ENCODE data around the gene MGAM2. TPM values are rescaled to one million over a fixed set of nuclear protein-coding genes. Genes with fewer than 3 reads are reported as not detected.

Gene MGAM2
- total RNA-seq, 2 donors from 2014 or later = 0.15 to 0.40 TPM

DNA sequence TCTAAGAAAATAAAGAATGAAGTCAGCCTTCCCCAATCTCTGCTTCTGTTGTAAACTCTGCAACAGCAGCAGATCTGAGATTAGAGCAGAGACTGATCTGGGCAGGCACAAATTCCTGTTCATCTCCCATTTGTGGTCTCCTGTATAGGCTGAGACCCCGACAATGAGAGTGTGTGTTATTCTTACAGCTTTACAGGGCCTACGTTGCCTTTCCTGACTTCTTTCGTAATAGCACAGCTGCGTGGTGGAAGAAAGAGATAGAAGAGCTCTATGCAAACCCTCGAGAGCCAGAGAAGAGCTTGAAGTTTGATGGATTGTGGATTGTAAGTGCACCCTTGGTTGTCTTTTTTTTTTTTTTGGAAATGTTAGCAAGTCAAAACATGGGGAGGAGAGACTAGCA is 74.3 kb downstream of the MGAM2 start:
- Mint-ChIP-seq H3K4me3 (no peak overlapping the region), H3K36me3 (ENCODE audit: low read depth) (no peaks in the 10 kb centered on the region), H3K4me1 (peaks cover 12% of the 10 kb centered on the region), H3K9me3 (no peaks in the 10 kb centered on the region), H3K27ac (no peak overlapping the region), H3K27me3 (ENCODE audit: insufficient read depth) (no peaks in the 10 kb centered on the region)
- H3K9me3 ChIP-seq (ENCODE audit: control insufficient read depth, low read length) = no peaks in the 10 kb centered on the region
- no peak overlapping the region for H3K4me3 ChIP-seq (ENCODE audit: low read length)
- TF ChIP-seq, protein P1, sequence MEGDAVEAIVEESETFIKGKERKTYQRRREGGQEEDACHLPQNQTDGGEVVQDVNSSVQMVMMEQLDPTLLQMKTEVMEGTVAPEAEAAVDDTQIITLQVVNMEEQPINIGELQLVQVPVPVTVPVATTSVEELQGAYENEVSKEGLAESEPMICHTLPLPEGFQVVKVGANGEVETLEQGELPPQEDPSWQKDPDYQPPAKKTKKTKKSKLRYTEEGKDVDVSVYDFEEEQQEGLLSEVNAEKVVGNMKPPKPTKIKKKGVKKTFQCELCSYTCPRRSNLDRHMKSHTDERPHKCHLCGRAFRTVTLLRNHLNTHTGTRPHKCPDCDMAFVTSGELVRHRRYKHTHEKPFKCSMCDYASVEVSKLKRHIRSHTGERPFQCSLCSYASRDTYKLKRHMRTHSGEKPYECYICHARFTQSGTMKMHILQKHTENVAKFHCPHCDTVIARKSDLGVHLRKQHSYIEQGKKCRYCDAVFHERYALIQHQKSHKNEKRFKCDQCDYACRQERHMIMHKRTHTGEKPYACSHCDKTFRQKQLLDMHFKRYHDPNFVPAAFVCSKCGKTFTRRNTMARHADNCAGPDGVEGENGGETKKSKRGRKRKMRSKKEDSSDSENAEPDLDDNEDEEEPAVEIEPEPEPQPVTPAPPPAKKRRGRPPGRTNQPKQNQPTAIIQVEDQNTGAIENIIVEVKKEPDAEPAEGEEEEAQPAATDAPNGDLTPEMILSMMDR (conservative IDR thresholded peaks at IDR 0.05) = no peak
- WGBS, 2 experiments (ENCODE audit: insufficient coverage in 1 of 2, insufficient read length in 1 of 2) = 83 to 86% methylated on average over 5 of the region's 5 CpGs
- peaks cover 12% of the 10 kb centered on the region for H3K4me1 ChIP-seq (ENCODE audit: control insufficient read depth, insufficient read depth, low read length)
- no peaks in the 10 kb centered on the region for H3K27me3 ChIP-seq (ENCODE audit: control insufficient read depth, insufficient read depth, low read length, poor library complexity, severe bottlenecking)
- H3K27ac ChIP-seq (ENCODE audit: low read depth, low read length) = no peak overlapping the region
- no peak overlapping the region for H3K9ac ChIP-seq (ENCODE audit: extremely low read depth, low read length, poor library complexity, severe bottlenecking)
- no peak for DNase-seq
- no peaks in the 10 kb centered on the region for H3K36me3 ChIP-seq (ENCODE audit: control insufficient read depth, insufficient read depth, low read length)

DNA sequence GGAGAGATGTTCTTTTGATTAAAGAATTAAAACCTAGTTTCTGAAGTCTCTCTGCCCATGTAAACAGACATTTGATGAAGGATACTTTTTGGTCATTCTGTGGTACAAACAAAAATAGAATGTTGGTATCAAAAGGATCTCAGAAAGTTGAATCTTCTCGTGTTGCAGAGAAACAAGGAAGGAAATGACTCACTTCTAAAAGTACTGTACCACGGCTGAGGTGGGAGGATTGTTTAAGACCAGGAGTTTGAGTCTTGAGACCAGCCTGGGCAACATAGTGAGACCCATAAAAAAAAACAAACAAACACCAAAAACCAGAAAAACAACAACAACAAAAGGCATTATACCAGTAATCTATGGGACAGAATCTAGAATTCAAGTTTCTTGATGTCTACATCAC is 76.6 kb downstream of the MGAM2 start:
- Mint-ChIP-seq H3K4me1 (no peaks in the 10 kb centered on the region), H3K27me3 (ENCODE audit: insufficient read depth) (peaks cover 8% of the 10 kb centered on the region), H3K36me3 (ENCODE audit: low read depth) (no peaks in the 10 kb centered on the region), H3K9me3 (no peaks in the 10 kb centered on the region), H3K4me3 (no peak overlapping the region), H3K27ac (no peak overlapping the region)
- H3K27me3 ChIP-seq (ENCODE audit: control insufficient read depth, insufficient read depth, low read length, poor library complexity, severe bottlenecking) = peaks cover 7% of the 10 kb centered on the region
- no peak overlapping the region for H3K4me3 ChIP-seq (ENCODE audit: low read length)
- TF ChIP-seq, protein P1 (conservative IDR thresholded peaks at IDR 0.05) = no peak
- H3K36me3 ChIP-seq (ENCODE audit: control insufficient read depth, insufficient read depth, low read length) = no peaks in the 10 kb centered on the region
- no peak for DNase-seq
- no peaks in the 10 kb centered on the region for H3K9me3 ChIP-seq (ENCODE audit: control insufficient read depth, low read length)
- 86 to 100% methylated on average over 1 to 2 of the region's 2 CpGs for WGBS, 2 experiments (ENCODE audit: insufficient coverage in 1 of 2, insufficient read length in 1 of 2)
- H3K27ac ChIP-seq (ENCODE audit: low read depth, low read length) = no peak overlapping the region
- H3K9ac ChIP-seq (ENCODE audit: extremely low read depth, low read length, poor library complexity, severe bottlenecking) = no peak overlapping the region
- H3K4me1 ChIP-seq (ENCODE audit: control insufficient read depth, insufficient read depth, low read length) = no peaks in the 10 kb centered on the region

DNA sequence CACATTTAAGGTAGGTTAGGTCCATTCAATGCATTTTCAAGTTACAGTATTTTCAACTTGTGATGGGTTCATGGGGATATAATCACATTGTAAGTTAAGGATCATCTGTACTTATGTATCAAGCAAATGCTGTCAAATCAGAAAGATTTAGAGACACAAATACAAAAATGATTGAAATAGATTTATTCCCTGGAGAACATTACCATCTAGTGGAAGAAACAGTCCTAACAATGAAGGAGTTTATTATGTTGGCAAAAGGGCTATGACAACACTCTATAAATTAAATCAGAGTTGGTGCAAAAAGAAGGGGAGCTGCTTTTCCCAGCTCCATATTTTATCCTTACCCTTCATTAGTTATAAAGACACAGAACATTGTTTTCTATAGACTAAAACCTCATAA is 77.3 kb downstream of the MGAM2 start:
- H3K4me1 ChIP-seq (ENCODE audit: control insufficient read depth, insufficient read depth, low read length) = no peaks in the 10 kb centered on the region
- Mint-ChIP-seq H3K9me3 (no peaks in the 10 kb centered on the region), H3K27me3 (ENCODE audit: insufficient read depth) (peaks cover 13% of the 10 kb centered on the region), H3K4me3 (no peak overlapping the region), H3K36me3 (ENCODE audit: low read depth) (no peaks in the 10 kb centered on the region), H3K4me1 (no peaks in the 10 kb centered on the region), H3K27ac (no peak overlapping the region)
- DNase-seq = no peak
- H3K4me3 ChIP-seq (ENCODE audit: low read length) = no peak overlapping the region
- peaks cover 7% of the 10 kb centered on the region for H3K27me3 ChIP-seq (ENCODE audit: control insufficient read depth, insufficient read depth, low read length, poor library complexity, severe bottlenecking)
- H3K9ac ChIP-seq (ENCODE audit: extremely low read depth, low read length, poor library complexity, severe bottlenecking) = no peak overlapping the region
- H3K27ac ChIP-seq (ENCODE audit: low read depth, low read length) = no peak overlapping the region
- H3K9me3 ChIP-seq (ENCODE audit: control insufficient read depth, low read length) = no peaks in the 10 kb centered on the region
- H3K36me3 ChIP-seq (ENCODE audit: control insufficient read depth, insufficient read depth, low read length) = no peaks in the 10 kb centered on the region
- TF ChIP-seq, protein P1 (conservative IDR thresholded peaks at IDR 0.05) = peak; percentile 80

All from endodermal cell (in vitro differentiated cells).